OCI-LY7 (cell line): ENCODE data around the gene COL23A1. TPM values are rescaled to one million over a fixed set of nuclear protein-coding genes. Genes with fewer than 3 reads are reported as not detected.

ENCODE experiments used
- BruUV-seq: library from RNA; stranded (reverse); fragments of 400-500 nt; replicated peaks from 2 replicates; lab custom pipeline; 2021; lab: Mats Ljungman, UMichigan
- CTCF ChIA-PET: fragments of 300-600 bp; sonication (Branson Sonifier 250); formaldehyde crosslinking; loops from one replicate; lab custom pipeline; 2022; ENCODE audit warnings: antibody characterized with exemption; ENCODE audit not compliant: unreplicated experiment; lab: Charles Lee
- POLR2A ChIA-PET: fragments of 300-600 bp; sonication (Branson Sonifier 250); formaldehyde crosslinking; loops from one replicate; lab custom pipeline; 2022; ENCODE audit warnings: antibody characterized with exemption; lab: Charles Lee
- DNase-seq: peaks from one replicate; pipeline ENCODE4 v3.0.0-alpha.2; 2015; ENCODE audit warnings: low spot score
- H2AFZ ChIP-seq: fragments of 200-600 bp; sonication (generic), shearing (Covaris generic); 2 replicates; pipeline ENCODE4 v1.6.1; 2014; ENCODE audit warnings: mild to moderate bottlenecking, antibody characterized with exemption, low read length, moderate library complexity
- H3K27ac ChIP-seq: fragments of 200-600 bp; sonication (generic); 2 replicates; pipeline ENCODE4 v1.5.1; 2014; ENCODE audit warnings: mixed run types, low read depth, mild to moderate bottlenecking, moderate library complexity, low read length, inconsistent platforms; ENCODE audit not compliant: poor library complexity, severe bottlenecking
- H3K36me3 ChIP-seq: fragments of 200-600 bp; sonication (generic); 2 replicates; pipeline ENCODE4 v1.6.1; 2014; ENCODE audit warnings: mild to moderate bottlenecking, antibody characterized with exemption, low read length, moderate library complexity, mixed read lengths; ENCODE audit not compliant: insufficient read depth
- H3K4me1 ChIP-seq: fragments of 200-600 bp; sonication (generic); 2 replicates; pipeline ENCODE4 v1.5.1; 2014; ENCODE audit warnings: mild to moderate bottlenecking, low read length; ENCODE audit not compliant: insufficient read depth, poor library complexity, severe bottlenecking
- H3K4me2 ChIP-seq: fragments of 200-600 bp; sonication (generic); 2 replicates; pipeline ENCODE4 v1.6.1; 2014; ENCODE audit warnings: mild to moderate bottlenecking, low read length
- H3K4me3 ChIP-seq: fragments of 200-600 bp; sonication (generic); 2 replicates; pipeline ENCODE4 v1.5.1; 2014; ENCODE audit warnings: mild to moderate bottlenecking, low read depth, low read length; ENCODE audit not compliant: poor library complexity, severe bottlenecking
- H3K79me2 ChIP-seq: fragments of 200-600 bp; sonication (generic); 2 replicates; pipeline ENCODE4 v1.6.1; 2016; ENCODE audit warnings: low read depth, mild to moderate bottlenecking, low read length, moderate library complexity, mixed read lengths; ENCODE audit not compliant: insufficient read depth
- H3K9me2 ChIP-seq: fragments of 200-600 bp; sonication (generic); 2 replicates; pipeline ENCODE4 v1.6.1; 2016; ENCODE audit warnings: mild to moderate bottlenecking, low read length, mixed read lengths; ENCODE audit not compliant: insufficient read depth
- H3K9me3 ChIP-seq: fragments of 200-600 bp; sonication (generic); 2 replicates; pipeline ENCODE4 v1.6.1; 2014; ENCODE audit warnings: mild to moderate bottlenecking, mixed run types, low read length, mixed read lengths
- H4K20me1 ChIP-seq: fragments of 200-600 bp; sonication (generic); 2 replicates; pipeline ENCODE4 v1.6.1; 2014; ENCODE audit warnings: mild to moderate bottlenecking, antibody characterized with exemption, low read length, moderate library complexity, mixed read lengths; ENCODE audit not compliant: insufficient read depth
- CTCF ChIP-seq: fragments of 200-600 bp; sonication (generic); conservative IDR thresholded peaks from 2 replicates; pipeline ENCODE4 v1.5.1; 2014; ENCODE audit warnings: mild to moderate bottlenecking, antibody characterized with exemption, low read length, moderate library complexity, mixed read lengths
- EZH2phosphoT487 ChIP-seq: fragments of 200-600 bp; sonication (generic); IDR thresholded peaks from 2 replicates; pipeline ENCODE4 v1.6.1; 2018; ENCODE audit warnings: low read depth, borderline replicate concordance, mild to moderate bottlenecking, mixed run types, antibody characterized with exemption, low read length, moderate library complexity, mixed read lengths
- intact Hi-C: fragments of 100-400 bp; cut with micrococcal nuclease; formaldehyde crosslinking; loops from one replicate; pipeline ENCODE4 v1.10.0; 2022; ENCODE audit not compliant: unreplicated experiment
- total RNA-seq, 2 experiments: library from RNA; depleted of rRNA in 1 of 2; stranded (reverse); fragments of >200 nt in 1 of 2; shearing (Covaris generic) in 1 of 2; gene quantifications; 2 replicates each; pipeline ENCODE4 v1.2.3, GENCODE V29; 2014 to 2022

COL23A1 gene
- total RNA-seq, 2 experiments from 2014 or later, result 0.53 TPM; not detected in 1

- H3K36me3 ChIP-seq, result peaks cover 10% of the 10 kb centered on the region
- no peaks in the 10 kb centered on the region for H3K9me2 ChIP-seq
- TF ChIP-seq EZH2phosphoT487 (no peak), CTCF (no peak)
- CTCF ChIA-PET, result no interaction called here
- H4K20me1 ChIP-seq, result 0 out of 2 replicates have a peak, but pooled peaks cover 12% of the 10 kb centered on the region
- BruUV-seq, result no TSS peak
- intact Hi-C loops, result loop anchor here (2.0 to 10.0 kb wide), 3 partner anchors 105 to 924 kb away; partner anchors contain the start of genes PHYKPL, RUFY1 and ZNF354A
- peak overlapping the region; percentile 98 for H2AFZ ChIP-seq
- peaks cover 27% of the 10 kb centered on the region for H3K4me1 ChIP-seq
- H3K4me3 ChIP-seq, result peak overlapping the region; percentile 94
- DNase-seq, result no peak
- POLR2A ChIA-PET, result no interaction called here
- H3K4me2 ChIP-seq, result peak overlapping the region; percentile 68
- peaks cover 42% of the 10 kb centered on the region for H3K79me2 ChIP-seq
- no peak overlapping the region for H3K27ac ChIP-seq
- peaks cover 4% of the 10 kb centered on the region; the same call in 1 of the 2 replicates for H3K9me3 ChIP-seq
These were observed 37.0 kb upstream of the COL23A1 start for GRCh38 chr5:178627259-178627598.

- CTCF ChIA-PET, result no interaction called here
- intact Hi-C loops, result loop anchor here (2.0 to 10.0 kb wide), 3 partner anchors 106 to 924 kb away; partner anchors contain the start of genes PHYKPL, RUFY1 and ZNF354A
- TSS peak; percentile 73 for BruUV-seq
These were observed 36.5 kb upstream of the COL23A1 start, which contains the start of gene CLK4 for GRCh38 chr5:178626484-178627258. CLK4 (minus strand) TSS chr5:178627050; CDS start chr5:178623416, 3,634 bp downstream.

More at GRCh38 chr5:178626484-178627258, 36.5 kb upstream of the COL23A1 start, which contains the start of gene CLK4:
- Histone ChIP-seq H3K79me2 (peaks cover 44% of the 10 kb centered on the region), H3K4me1 (peaks cover 28% of the 10 kb centered on the region), H3K4me2 (peak within 1 kb of the TSS; percentile 91), H2AFZ (peak within 1 kb of the TSS; percentile 98), H3K36me3 (peaks cover 16% of the 10 kb centered on the region), H4K20me1 (0 out of 2 replicates have a peak, but pooled peaks cover 12% of the 10 kb centered on the region), H3K9me3 (peaks cover 4% of the 10 kb centered on the region; the same call in 1 of the 2 replicates), H3K4me3 (peak within 1 kb of the TSS; percentile 94), H3K9me2 (no peaks in the 10 kb centered on the region), H3K27ac (peak within 1 kb of the TSS; percentile 77)
- POLR2A ChIA-PET, result interaction anchor here (5.9 kb wide), 1 partner anchor 14 kb away, joined by 31 read pairs; no protein-coding TSS in a partner anchor
- DNase-seq, result peak; percentile 97
- TF ChIP-seq CTCF (no peak), EZH2phosphoT487 (no peak)
